Hindlimb muscle (tissue), 1 donor: ENCODE data around the gene NBL1. TPM values are rescaled to one million over a fixed set of nuclear protein-coding genes. Genes with fewer than 3 reads are reported as not detected.
A peak's percentile ranks its signal among the peaks of the same experiment; 100 is the strongest.

ENCODE experiments used
- DNase-seq: peaks from one replicate; pipeline ENCODE4 v3.0.0-alpha.2; 2013
- polyA plus RNA-seq: library from polyadenylated mRNA; unstranded; fragments of 120-200 nt; gene quantifications from one replicate; pipeline ENCODE4 v1.2.1, GENCODE V29; 2013; ENCODE audit not compliant: insufficient read length

The NBL1 gene
- polyA plus RNA-seq, 1 donor, result 25.9 TPM

GRCh38 chr1:19670787-19671186 lies 26.7 kb downstream of the NBL1 start:
- DNase-seq, result no peak

DNA sequence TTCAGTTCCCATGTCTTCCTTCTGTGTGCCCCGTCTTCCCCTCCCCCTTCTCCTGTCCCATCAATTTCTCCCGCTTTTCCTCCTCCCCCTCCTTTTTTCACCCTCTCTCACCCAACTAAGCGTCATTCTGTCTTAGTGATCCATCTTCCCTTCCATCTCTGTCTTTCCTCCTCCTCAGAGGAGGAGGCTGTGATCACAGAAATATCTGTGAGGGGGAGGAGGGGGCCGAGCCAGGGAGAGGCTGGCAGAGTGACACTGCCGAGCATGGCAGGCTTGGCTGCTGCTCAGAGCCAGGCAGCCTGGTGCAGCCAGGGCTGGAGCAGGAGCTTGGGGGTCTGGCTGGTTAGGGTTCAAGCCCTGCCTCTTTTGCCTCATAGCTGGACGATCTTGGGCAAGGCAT lies 28.1 kb downstream of the NBL1 start:
- no peak for DNase-seq

- no peak for DNase-seq
Measured at GRCh38 chr1:19675797-19676196, 31.7 kb downstream of the NBL1 start.

GRCh38 chr1:19676438-19676922 lies 32.4 kb downstream of the NBL1 start:
- peak; percentile 70 for DNase-seq

DNA sequence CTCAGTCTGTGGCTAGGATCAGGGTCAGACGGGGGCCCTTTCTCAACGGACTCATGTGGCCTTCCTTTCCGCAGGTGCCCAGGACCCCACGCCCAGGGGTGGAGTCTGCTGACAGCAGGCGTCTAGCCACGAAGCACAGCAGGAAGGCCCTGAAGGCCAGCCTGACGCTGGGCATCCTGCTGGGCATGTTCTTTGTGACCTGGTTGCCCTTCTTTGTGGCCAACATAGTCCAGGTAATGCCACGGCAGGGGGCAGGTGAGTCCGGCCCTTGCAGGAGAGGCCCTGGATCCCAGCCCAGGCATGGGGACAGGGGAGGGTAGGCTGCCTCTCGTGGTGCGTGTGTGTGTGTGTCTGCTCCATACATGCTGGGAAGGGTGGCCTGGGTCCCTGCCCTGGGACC lies 34.4 kb downstream of the NBL1 start:
- DNase-seq, result no peak

GRCh38 chr1:19678931-19679453 lies 34.9 kb downstream of the NBL1 start:
- DNase-seq, result no peak

DNA sequence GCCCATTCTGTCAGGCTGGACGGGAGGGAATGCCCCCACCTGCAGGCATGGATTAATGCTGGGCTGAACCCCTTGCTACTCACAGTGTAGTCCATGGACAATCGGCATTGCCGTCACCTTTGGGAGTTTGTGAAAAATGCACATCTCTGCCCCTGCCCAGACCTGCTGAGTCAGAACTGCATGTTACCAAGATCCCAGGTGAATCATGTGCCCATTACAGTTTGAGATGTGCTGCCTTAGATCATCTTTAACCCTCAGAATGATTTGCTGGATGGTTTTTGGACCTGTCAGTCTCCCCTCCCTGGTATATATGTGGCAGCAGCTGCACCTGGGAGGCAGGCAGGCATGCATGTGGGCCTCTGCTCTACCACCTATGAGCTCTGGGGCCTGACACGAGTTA lies 35.6 kb downstream of the NBL1 start:
- no peak for DNase-seq

- DNase-seq, result no peak
Measured at GRCh38 chr1:19680644-19681043, 36.5 kb downstream of the NBL1 start.

GRCh38 chr1:19682257-19682656 lies 38.1 kb downstream of the NBL1 start:
- DNase-seq, result no peak

DNA sequence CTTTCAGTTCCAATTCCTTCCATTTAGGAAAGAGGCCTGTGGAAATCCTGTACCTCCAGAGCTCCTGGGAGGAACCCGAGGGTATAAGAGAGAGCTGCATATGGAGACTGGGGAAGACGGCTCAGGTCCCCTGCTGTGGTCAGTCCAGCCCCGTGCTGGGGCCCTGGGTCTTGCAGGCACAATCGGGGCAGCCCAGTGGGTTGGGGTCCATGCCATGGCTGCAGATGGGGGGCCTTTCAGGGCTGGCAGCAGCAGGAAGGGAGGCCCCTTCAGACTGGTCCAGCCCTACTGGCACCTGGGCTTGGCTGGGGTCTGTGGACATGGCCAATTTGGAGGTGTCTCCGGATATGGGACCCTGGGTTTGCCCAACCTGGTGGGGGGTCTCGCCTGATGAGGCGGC lies 38.8 kb downstream of the NBL1 start:
- DNase-seq, result no peak

DNA sequence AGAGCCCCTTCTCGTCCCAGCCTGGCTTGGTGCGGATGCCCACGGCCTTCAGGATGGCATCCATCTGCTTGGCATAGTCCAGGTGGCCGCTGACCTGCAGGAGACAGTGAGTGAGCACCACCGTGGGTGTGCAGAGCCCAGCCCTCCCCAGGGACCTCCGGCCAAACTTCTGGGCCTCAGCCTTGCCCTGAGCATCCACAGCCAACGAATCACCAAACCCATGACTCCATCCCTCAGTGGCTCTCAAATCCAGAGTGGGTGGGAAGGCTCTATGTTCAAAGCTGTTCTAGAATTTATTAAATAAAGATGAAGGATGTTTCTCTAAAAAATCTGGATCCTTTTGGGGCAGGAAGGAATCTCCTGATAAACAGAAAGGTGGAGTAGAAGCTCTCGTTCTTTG lies 39.2 kb downstream of the NBL1 start:
- no peak for DNase-seq

DNA sequence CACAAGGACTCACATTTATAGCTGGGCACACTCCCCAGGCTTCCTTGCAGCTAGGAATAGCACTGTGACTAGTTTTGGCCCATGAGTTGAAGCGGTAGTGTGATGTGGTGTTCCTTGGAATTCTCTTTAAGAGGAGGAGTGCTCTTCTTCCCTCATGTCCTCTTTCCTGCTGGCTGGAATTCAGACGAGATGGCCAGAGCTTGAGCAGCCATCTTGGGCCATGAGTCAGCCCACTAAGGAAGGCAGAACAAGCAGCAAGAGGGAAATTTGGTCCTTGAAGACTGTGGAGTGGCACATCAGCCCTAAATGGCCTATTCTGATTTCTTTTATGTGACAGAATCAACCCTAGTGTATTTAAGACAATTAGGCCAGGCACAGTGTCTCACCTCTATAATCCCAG lies 40.6 kb downstream of the NBL1 start:
- no peak for DNase-seq

DNA sequence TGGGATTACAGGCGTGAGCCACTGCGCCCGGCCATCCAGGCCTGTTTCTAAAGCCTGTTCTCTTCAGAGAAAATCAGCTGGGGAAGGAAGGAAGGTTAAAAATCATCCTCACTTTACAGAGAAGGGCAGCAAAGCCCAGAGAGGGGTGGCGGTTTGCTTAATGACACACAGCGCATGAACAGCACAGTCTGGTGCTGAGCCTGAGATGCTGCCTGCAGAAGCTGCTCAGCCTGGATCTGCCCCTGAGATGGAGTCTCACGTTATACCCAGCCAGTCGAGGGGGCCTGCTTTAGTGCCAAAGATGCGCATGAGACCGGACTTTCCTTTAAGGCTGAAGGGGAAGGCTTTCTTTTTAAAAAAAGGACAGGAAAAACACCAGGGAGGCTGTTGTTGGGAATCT lies 41.9 kb downstream of the NBL1 start:
- DNase-seq, result no peak

GRCh38 chr1:19687414-19687813 lies 43.3 kb downstream of the NBL1 start:
- DNase-seq, result no peak

- DNase-seq, result no peak
Measured at GRCh38 chr1:19688041-19688842, 44.1 kb downstream of the NBL1 start.

DNA sequence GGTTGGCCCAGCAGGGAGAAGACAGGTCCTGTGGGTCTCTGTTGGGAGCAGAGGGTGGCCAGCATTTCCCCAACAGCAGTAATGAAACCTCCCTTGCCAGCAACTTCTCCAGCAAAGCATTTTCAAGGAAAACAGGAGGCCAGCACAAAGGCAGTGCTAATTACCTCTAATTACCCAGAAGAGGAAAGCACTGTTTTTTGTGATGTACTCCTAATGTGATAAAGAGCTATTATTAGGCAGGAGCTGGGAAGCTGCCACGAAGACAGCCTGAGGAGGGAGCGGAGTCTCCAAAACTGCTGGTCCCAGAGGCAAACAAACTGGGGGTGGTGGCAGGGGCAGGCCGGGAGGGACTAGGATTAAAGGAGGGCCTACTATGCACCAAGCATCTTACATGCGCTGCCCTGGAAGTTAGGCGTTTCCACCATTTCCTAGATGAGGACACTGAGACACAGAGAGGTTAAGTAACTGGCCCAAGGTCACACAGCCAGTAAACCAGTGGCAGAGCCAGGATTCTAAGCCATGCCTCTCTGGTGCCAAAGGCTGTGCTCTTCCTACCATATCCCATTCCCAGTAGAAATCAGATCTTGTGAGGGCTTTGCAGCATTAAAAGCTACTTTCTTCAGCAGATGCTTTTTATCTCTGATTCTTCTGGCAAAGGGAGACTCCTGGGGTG lies 45.1 kb downstream of the NBL1 start:
- DNase-seq, result no peak

DNA sequence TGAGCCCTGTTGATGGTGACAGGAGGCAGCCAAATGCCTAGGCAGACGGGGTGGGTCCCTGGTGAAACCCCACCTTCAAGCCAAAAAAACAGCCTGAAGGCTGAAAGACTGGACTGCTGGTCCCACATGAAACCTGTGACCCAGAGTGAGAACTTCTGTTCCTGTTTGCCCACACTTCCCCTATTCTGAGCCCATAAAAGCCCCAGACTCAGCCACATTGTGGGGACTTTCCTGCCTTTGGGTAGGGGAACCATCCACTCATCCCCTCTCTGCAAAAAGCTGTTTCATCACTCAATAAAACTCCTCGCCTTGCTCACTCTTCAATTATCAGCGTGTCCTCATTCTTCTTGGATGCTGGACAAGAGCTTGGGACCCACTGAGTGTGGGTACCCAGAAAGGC lies 45.7 kb downstream of the NBL1 start:
- DNase-seq, result no peak

GRCh38 chr1:19690342-19690741 lies 46.2 kb downstream of the NBL1 start:
- no peak for DNase-seq

GRCh38 chr1:19694298-19694697 lies 50.2 kb downstream of the NBL1 start:
- no peak for DNase-seq

DNA sequence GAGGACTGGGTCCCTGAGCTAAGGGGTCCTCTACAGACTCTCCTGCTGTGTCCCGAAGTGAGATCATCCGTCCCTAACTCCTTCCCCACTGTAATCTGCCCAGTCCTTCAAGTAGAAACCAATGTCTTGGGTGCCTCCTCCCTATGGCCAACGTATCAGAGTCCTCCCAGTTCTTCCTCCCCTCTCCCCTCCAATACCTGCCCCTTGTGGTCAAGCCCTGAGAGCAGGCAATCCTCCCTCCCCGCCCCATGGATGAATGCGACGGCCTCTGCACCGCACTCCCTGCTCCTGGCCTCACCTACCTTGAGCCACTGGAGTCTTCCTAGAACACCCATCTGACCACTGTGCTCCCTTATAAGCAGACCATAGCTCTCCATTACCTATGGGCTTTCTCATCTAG lies 51.7 kb downstream of the NBL1 start:
- DNase-seq, result no peak

DNA sequence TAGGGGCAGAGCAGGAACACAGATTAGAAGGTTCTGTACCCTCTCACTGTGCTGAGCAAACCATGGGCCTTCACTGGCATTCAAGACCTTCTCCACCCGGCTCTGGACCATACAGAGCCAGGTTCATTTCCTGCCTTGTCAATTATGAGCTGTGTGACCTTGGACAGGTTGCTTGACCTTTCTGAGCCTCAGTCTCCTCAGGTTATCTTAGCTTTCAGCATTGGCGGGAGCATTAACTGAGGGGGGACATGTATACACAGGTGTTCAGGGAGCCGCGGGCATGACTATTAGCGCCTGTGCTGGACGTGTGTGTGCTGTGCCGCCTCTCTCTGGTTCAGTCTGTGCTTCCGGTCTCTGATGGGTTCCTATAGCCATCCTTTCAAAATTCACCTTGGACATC lies 52.7 kb downstream of the NBL1 start:
- DNase-seq, result no peak

DNA sequence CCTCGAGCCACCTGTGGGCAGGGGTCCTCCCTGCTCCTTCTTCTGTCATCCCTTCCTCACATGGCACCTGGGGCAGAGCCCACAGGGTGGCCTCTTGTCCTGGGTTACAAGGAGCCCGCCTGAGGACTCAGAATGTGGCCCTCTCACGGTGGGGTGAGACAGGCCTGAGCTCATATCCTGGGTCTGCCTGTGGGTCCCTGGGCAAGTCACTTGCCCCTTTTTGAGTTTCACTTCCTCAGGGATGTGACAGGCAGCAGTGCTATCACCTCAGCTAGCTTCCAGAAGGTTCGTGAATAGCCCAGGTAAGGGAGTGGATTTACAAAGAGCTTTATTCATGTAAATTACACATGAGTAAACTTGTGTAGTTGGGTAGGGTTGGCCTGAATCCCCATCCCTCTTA lies 54.1 kb downstream of the NBL1 start:
- DNase-seq, result no peak

GRCh38 chr1:19700079-19700777 lies 56.1 kb downstream of the NBL1 start:
- DNase-seq, result no peak
